Endothelial cell of hepatic sinusoid (primary cell): ENCODE results near the gene SLC66A2.

ENCODE experiments used
- in situ Hi-C: cut with HindIII; loops from 2 replicates; pipeline ENCODE4 v1.10.0; 2017; ENCODE audit warnings: low sequenced_read_pairs

The SLC66A2 gene

DNA sequence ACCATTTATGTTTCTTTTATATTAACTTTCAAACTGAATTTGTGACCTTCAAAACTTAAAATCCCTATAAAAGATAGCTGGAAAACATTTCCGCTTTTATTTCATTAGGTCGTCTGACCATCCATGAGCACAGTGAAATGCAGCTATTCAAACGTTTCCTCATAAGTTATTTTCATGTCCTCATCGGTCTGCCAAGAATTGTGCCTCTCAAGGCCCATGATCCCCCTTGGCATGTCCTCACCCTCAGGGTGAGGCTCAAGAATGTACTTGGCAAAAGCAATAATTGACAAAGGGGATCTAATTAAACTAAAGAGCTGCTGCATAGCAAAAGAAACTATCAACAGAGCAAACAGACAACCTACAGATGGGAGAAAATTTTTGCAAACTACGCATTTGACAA, 12.4 kb downstream of the SLC66A2 start:
- in situ Hi-C loops = no loop called here

- in situ Hi-C loops = no loop called here
Observed at GRCh38 chr18:79938196-79938595, 13.3 kb downstream of the SLC66A2 start.

- in situ Hi-C loops = no loop called here
Observed at GRCh38 chr18:79937103-79937860, 14.2 kb downstream of the SLC66A2 start.

GRCh38 chr18:79936641-79937040, 14.8 kb downstream of the SLC66A2 start:
- in situ Hi-C loops = no loop called here

GRCh38 chr18:79935925-79936324, 15.5 kb downstream of the SLC66A2 start:
- in situ Hi-C loops = no loop called here

DNA sequence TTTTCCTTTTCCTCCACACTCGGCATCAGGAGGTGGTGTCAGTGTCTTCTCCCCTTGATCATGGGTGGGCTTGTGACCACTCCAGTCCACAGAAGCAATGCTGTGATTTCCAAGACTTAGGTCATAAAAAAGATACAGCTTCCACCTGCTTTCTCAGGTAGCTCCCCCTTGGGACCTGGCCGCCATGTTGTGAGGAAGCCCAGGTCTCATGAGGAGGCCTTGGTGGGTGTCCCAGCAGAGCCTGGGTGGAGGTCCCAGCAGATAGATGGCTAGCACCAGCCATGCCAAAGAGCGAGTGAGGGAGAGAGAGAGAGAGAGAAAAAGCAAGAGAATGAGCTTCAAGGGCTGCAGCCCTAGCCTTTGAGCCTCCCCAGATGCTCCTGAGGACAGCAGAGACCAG, 16.0 kb downstream of the SLC66A2 start:
- in situ Hi-C loops = no loop called here

DNA sequence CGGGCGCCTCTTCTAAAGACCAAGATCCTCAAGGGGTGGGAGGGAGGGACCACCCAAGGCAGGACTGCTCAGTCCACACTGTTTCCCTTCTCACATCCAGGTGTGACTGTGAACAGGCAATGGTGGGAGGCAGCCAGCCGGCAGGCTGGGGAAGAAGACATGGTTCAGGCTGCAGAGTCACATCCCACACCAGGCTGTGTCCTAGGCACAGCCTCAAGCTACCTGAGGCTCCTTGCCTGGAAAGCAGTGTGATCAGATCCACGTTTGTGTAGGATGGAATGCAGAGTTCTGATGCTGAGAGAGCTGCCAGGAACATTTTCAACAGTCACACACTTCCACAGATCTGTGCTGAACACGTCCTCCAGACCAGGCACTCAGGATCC, 16.4 kb downstream of the SLC66A2 start:
- in situ Hi-C loops = no loop called here

DNA sequence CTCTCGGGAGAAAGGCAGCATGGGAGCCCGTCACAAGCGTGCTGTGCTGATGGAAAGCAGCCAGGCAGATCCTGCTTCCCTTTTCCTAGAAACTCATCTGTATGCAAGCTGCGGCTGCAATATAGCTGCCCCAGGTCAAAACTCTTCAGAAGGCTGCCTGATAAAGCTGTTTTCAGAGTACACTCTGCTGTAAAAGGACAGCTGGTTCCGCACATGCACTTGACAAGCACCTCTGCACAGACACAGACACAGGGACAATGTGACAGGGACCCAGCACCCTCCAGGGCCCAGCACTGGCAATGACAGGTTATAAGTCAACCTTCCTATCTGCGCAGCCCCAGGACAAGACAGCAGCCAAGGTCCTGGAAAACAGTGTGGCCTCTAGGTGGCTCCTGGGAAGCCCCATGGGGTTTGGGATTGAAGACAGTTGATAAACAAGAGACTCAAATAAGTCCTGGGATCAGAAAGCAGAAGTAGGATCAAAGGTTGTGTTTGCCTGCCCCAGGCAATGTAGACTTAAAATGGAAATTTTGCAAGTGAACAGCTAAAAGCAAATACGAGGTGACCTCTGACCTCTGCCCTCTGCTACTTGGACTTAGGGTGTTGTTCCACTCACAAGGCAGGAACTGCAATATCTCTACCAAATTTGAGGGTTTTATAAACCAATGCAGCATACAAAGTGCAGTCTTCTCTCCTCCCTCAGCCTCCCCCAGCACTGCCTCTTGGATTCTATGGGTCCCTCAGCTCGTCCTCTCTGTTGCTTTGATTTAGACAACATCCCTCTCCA, 16.9 kb downstream of the SLC66A2 start:
- in situ Hi-C loops = no loop called here

GRCh38 chr18:79933765-79934164, 17.7 kb downstream of the SLC66A2 start:
- in situ Hi-C loops = no loop called here

- in situ Hi-C loops = no loop called here
Observed at GRCh38 chr18:79932907-79933306, 18.5 kb downstream of the SLC66A2 start.

DNA sequence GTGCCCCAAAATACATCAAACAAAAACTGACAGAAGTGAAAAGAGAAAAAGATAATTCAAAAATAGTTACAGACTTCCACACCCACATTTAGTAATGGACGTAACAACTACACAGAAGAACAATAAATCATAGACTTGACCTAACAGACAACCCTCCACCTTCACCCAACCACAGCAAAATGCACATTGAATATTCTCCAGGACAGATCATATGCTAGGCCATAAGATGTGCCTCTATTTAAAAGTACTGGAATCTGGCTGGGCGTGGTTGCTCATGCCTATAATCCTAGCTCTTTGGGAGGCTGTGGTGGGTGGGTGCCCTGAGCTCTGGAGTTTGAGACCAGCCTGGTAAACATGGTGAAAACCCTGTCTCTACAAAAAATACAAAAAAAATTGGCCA, 20.0 kb downstream of the SLC66A2 start:
- in situ Hi-C loops = no loop called here

DNA sequence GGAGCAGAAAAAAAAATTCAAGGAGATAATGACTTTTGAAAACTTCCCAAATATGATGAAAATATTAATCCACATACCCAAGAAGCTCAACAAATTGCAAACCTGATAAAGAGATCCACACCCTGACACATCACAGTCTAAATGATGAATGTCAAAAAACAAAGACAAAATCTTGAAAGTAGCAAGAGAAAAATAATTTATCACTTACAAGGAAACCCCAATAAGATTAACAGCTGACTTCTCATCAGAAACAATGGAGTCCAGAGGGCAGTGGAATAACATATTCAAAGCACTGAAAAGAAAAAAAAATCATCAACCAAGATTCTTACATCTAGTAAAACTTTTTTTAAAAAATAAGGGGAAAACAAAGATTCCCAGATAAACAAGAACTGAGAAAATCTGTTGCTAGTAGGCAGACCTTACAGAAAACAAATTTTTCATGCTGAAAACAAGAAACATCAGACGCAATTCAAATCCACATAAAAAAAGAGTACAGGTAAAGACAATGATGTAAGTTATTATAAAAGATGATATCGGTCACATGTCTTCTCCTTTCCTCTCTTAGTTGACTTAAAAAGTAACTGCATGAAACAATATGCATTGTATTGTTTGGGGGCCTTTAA, 21.3 kb downstream of the SLC66A2 start:
- in situ Hi-C loops = no loop called here

- in situ Hi-C loops = loop anchor here (5.0 kb wide), 1 partner anchor 46 kb away; no protein-coding TSS in a partner anchor
Observed at GRCh38 chr18:79928563-79928960, 22.9 kb downstream of the SLC66A2 start.

GRCh38 chr18:79927607-79928562, 23.6 kb downstream of the SLC66A2 start:
- in situ Hi-C loops = loop anchor here (5.0 kb wide), 1 partner anchor 46 kb away; no protein-coding TSS in a partner anchor

DNA sequence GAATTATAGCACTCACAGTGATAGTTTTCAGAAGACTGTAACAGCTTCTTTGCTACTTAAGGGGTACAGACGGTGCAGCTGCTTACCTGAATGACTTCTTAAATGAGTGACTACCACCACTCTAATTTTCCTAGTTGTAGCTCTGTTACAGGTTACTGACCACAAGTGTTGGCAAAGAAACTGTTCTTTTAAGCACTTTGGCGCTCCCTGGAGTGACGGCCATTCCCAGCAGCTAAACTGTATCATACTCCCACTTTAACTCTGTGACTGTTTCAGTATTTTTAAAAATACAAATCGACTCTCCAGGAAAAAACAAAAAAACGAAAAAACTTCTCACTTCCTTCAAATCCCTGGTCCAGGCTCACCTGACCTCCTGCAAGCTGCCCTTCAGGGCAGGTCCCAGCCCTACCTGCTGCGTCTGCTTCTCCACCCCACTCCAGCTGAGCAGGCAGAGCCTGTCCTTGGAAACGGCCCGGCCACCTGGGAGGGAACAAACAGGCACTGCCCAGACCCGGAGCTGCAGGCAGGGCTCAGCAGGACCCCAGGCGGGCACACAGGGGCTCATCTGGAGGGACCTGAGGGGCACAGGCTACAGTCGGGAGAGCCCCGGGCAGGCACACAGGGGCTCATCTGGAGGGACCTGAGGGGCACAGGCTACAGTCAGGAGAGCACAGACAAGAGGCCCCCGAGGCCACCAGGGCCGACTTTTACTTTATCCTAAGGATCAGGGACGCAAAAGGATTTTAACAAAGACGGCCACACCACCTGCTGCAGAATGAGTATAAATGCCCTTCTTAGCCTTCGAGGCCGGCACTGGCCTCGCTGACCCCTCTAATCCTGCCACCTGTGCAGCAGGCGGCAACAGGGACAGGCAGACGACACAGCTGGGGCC, 24.5 kb downstream of the SLC66A2 start:
- in situ Hi-C loops = loop anchor here (5.0 kb wide), 1 partner anchor 45 kb away; no protein-coding TSS in a partner anchor

DNA sequence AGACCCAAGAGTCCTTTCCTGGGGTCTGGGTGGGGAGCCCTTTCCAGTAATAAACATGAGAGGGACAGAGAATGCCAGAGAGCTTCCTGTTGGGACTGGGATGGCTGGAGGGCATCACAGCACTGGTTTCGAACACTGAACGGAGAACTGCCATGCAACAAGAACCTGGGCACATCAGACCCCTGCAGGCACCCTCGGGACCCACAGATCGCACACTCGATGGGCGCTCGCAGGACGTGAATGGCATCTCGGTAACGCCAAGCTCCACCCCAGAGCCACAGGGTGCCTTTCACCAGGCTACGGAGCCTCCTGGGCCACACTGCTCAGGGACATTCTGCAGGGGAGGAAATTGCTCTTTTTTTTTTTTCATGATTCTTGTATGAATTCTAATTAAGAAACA, 25.1 kb downstream of the SLC66A2 start:
- in situ Hi-C loops = loop anchor here (5.0 kb wide), 1 partner anchor 44 kb away; no protein-coding TSS in a partner anchor

- in situ Hi-C loops = loop anchor here (5.0 kb wide), 1 partner anchor 43 kb away; no protein-coding TSS in a partner anchor
Observed at GRCh38 chr18:79924814-79925731, 26.4 kb downstream of the SLC66A2 start.

- in situ Hi-C loops = no loop called here
Observed at GRCh38 chr18:79923896-79924585, 27.4 kb downstream of the SLC66A2 start.
